ENCODE measurements around the gene OR2A12.
"Not testable (repeated sequence)": the region's sequence is repeated elsewhere in the genome, so short reads cannot be mapped to it uniquely, and the experiment has no call there.

OR2A12 gene

DNA sequence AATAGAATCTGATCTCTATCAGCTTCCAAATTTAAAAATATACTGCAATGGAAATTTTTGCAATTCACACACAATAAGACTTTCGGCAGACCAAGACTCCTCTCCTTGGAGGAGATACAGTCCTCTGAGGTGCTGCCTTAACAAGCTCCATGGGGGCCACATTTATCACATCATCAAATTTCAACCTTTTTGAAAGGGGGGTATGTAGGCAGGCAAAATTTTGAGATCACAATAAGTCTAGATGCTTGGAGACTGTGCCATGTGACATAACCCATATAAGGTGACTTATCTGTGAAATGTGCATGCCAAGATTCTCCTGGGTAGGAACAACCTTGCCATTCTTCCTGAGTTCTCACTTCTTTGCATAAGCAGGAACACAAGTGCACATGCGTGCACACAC lies at the start of gene OR2A12:
TSS of gene OR2A12 (plus strand) at position 301 of the 400 bp plus-strand sequence. CDS start 8,830 bp downstream, outside the sequence.
- DNase-seq (ENCODE audit: low read depth, low spot score) = no peak

- no peak for DNase-seq (ENCODE audit: low read depth, low spot score)
Measured at GRCh38 chr7:144036302-144036885, 49.7 kb upstream of the OR2A12 start.

GRCh38 chr7:144037414-144038035 lies 48.6 kb upstream of the OR2A12 start:
- no peak for DNase-seq (ENCODE audit: low read depth, low spot score)

DNA sequence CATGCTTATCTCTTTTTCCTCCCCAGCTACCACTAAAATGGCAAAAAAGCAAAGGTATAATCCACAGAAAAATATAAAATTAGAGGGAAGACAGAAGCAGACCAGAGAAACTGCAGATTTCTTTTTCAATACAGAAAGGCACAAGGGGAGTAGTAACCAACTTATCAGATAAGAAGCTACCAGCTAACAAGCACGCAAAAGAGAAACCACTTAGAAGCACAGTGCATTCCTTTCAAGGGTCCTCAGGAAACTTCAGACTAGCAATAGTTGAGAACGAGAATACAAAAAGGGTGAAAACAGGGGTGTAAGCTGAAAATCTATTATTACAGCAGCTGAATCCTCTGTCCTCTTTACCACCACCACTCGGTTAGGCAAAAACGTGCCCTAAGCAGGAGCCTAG lies 47.2 kb upstream of the OR2A12 start:
- DNase-seq (ENCODE audit: low read depth, low spot score) = no peak

- peak; percentile 19 for DNase-seq (ENCODE audit: low read depth, low spot score)
Measured at GRCh38 chr7:144048648-144049047, 37.4 kb upstream of the OR2A12 start, which contains the start of gene OR2A5. OR2A5 (plus strand) TSS chr7:144048948; CDS start chr7:144050402, 1,454 bp downstream.

GRCh38 chr7:144049491-144049890 lies 36.6 kb upstream of the OR2A12 start:
- DNase-seq (ENCODE audit: low read depth, low spot score) = no peak

DNA sequence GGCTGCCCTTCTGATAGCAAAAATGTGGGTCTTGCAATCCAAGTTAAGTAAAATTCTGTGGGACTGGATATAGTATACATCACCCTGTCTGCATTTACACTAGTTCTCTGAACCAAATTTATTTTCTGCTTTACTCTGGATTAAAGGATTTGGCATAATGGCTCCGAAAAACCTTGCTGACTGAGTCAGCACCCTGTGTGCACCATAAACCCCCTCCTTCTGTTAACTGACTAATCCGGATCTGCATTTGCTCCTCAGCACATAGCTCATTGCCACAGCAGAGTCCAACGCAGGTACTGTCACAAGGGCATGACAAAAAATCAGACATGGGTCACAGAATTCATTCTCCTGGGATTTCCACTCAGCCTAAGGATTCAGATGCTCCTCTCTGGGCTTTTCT lies 36.0 kb upstream of the OR2A12 start:
- DNase-seq (ENCODE audit: low read depth, low spot score) = peak; percentile 14

- not testable (repeated sequence) for DNase-seq (ENCODE audit: low read depth, low spot score)
Measured at GRCh38 chr7:144050884-144051283, 35.2 kb upstream of the OR2A12 start.

- DNase-seq (ENCODE audit: low read depth, low spot score) = no peak
Measured at GRCh38 chr7:144057954-144058353, 28.1 kb upstream of the OR2A12 start.

DNA sequence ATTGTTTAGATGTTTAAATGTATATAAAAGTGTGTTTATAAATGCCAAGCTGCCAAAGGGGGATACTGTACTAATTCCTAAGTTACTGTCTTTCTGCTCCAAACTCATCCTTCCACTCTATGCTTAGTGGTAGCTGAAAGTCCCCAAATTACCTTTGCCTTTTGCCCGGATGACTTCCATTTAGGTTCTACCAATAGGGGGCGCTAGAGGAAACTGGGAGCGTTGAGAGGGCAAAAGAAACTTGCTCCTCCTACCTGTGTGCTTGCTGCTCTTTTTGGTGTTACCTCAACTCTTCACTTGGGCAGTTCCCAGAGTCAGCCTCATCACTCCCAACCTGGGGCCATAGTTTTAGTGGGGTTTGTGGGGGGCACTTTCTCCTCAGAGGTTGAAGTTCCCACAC lies 22.4 kb upstream of the OR2A12 start:
- DNase-seq (ENCODE audit: low read depth, low spot score) = no peak

GRCh38 chr7:144069511-144069910 lies 16.6 kb upstream of the OR2A12 start, which contains the start of gene OR2A25:
OR2A25 (plus strand) TSS chr7:144069811; CDS start chr7:144074220, 4,409 bp downstream.
- DNase-seq (ENCODE audit: low read depth, low spot score) = no peak

- DNase-seq (ENCODE audit: low read depth, low spot score) = no peak
Measured at GRCh38 chr7:144069953-144070352, 16.1 kb upstream of the OR2A12 start.

DNA sequence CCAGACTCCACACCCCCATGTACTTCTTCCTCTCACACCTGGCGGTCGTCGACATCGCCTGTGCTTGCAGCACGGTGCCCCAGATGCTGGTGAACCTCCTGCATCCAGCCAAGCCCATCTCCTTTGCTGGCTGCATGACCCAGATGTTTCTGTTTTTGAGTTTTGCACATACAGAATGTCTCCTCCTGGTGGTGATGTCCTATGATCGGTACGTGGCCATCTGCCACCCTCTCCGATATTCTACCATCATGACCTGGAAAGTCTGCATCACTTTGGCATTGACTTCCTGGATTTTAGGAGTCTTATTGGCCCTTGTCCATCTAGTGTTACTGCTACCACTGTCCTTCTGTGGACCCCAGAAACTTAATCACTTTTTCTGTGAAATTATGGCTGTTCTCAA lies 11.7 kb upstream of the OR2A12 start:
- DNase-seq (ENCODE audit: low read depth, low spot score) = no peak

- DNase-seq (ENCODE audit: low read depth, low spot score) = no peak
Measured at GRCh38 chr7:144086730-144087129, 652 bp downstream of the OR2A12 start.

DNA sequence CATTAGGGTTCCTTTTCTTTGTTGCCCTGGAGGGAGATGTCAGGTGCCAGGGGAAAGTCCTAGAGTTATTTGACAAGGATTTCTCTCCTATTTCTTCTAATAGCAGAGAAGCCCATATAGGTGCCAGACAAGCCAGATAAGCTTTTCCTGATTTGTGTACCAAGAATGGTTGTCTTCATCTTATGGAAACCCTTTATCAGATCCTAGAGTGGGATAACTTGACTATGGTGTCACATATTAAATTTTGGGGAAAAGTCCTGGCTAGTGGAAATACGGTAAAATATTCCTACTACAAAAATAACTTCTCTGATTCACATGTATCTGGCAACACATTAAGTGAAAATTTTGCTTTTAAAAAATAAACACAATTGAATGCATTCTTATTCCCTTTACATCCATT lies 1.2 kb downstream of the OR2A12 start:
- DNase-seq (ENCODE audit: low read depth, low spot score) = no peak

- DNase-seq (ENCODE audit: low read depth, low spot score) = no peak
Measured at GRCh38 chr7:144090667-144091066, 4.6 kb downstream of the OR2A12 start.

DNA sequence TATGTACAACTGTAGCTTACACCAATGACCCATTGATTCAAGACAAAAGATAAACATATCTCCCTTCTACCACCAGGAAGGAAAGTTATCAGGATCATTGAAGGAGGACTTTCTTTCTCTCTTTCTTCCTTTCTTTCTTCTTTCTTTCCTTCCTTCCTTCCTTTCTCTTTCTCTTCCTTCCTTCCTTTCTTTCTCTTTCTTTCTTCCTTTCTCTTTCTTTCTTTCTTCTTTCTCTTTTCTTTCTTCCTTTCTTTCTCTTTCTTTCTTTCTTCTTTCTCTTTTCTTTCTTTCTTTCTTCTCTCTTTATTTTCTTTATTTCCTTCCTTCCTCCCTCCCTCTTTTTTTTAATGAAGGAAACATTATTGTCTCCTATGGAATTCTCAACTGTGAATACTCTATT lies 12.7 kb downstream of the OR2A12 start:
- no peak for DNase-seq (ENCODE audit: low read depth, low spot score)

- DNase-seq (ENCODE audit: low read depth, low spot score) = no peak
Measured at GRCh38 chr7:144100607-144101006, 14.5 kb downstream of the OR2A12 start.

DNA sequence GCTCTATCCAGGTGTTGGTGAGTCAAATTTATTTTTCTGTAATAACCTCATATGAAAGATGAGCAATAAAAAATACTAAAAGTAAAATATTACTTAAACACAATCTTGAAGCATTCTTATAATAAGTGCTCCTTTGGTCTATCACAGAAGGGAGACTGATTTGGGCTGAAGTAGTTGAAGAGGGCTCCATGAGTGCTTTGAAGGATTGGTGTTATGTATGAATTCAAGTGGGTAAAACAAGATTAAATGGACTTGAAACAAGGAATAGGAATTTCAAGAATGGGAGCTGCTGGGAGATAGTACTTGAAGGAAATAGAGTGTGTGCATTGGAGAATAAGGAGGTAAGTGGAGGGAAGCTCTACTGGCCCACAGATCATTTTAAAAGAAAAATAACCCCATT lies 16.0 kb downstream of the OR2A12 start:
- DNase-seq (ENCODE audit: low read depth, low spot score) = no peak

- DNase-seq (ENCODE audit: low read depth, low spot score) = no peak
Measured at GRCh38 chr7:144105211-144105610, 19.1 kb downstream of the OR2A12 start.

DNA sequence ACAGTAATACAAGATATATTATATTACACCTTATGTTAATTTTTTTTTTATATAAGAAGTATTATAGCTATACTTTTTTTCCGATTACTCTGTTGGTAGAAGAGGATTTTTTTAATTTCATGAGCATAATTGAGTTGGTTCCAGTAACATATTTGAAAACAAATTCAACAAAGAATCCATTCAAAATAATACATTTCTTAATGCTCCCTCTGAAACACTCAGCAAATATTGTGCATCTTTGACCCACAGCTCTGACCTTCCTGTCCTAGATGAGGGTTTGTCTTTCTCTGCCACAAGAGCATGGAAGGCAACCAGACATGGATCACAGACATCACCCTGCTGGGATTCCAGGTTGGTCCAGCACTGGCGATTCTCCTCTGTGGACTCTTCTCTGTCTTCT lies 23.2 kb downstream of the OR2A12 start, which contains the start of gene OR2A2:
TSS of gene OR2A2 (plus strand) at position 301 of the 400 bp plus-strand sequence. CDS start at position 301, 0 bp downstream.
- no peak for DNase-seq (ENCODE audit: low read depth, low spot score)

DNA sequence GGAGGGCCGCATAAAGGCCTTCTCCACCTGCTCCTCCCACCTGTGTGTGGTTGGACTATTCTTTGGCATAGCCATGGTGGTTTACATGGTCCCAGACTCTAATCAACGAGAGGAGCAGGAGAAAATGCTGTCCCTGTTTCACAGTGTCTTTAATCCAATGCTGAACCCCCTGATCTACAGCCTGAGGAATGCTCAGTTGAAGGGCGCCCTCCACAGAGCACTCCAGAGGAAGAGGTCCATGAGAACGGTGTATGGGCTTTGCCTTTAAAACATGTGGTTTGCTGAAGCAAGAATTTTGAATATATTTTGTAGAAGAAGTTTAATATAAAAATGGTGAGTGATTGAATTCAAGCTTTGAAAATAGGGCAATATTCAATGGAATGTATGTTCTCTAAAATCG lies 24.2 kb downstream of the OR2A12 start:
- no peak for DNase-seq (ENCODE audit: low read depth, low spot score)

DNA sequence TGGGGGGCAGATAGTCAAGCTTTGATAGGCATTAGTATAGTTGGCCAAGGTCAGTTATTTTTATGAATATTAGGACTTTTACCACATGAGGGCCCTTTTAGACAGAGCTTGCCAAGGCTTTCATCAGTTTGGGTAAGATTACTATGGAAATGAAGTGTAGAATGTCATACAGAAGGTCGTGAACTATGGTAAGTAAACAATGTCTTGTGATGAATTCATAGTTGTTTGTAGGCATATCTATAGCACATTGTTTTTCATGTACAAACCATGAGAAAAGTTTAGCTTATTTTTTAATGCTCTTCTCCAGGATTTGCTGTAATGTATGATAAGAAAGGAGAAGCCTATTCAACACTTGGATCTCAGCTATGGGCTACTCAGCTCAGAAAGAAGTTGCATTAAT lies 27.6 kb downstream of the OR2A12 start:
- DNase-seq (ENCODE audit: low read depth, low spot score) = no peak

Measured in ELF-1 (cell line).